SU-DHL-6 (cell line): ENCODE data around the gene IL2RG.
A peak's percentile ranks its signal among the peaks of the same experiment; 100 is the strongest.

Experiments
- H2AFZ ChIP-seq: fragments of 200-600 bp; sonication (generic); 2 replicates; pipeline ENCODE4 v1.6.1; 2014; ENCODE audit warnings: low read depth, mild to moderate bottlenecking, moderate library complexity, mixed read lengths, antibody characterized with exemption, low read length; ENCODE audit not compliant: severe bottlenecking
- H3F3A ChIP-seq: fragments of 200-600 bp; shearing (Covaris generic); 2 replicates; pipeline ENCODE4 v1.6.0; 2016; ENCODE audit warnings: antibody characterized with exemption, mild to moderate bottlenecking; ENCODE audit not compliant: insufficient read depth
- H3K27ac ChIP-seq: fragments of 200-600 bp; sonication (generic); 2 replicates; pipeline ENCODE4 v1.5.1; 2016; ENCODE audit warnings: low read depth, mild to moderate bottlenecking, low read length, moderate library complexity, mixed read lengths
- H3K27me3 ChIP-seq: fragments of 200-600 bp; sonication (generic), shearing (Covaris generic); 2 replicates; pipeline ENCODE4 v1.6.0; 2014; ENCODE audit warnings: mild to moderate bottlenecking, low read length
- H3K36me3 ChIP-seq: fragments of 200-600 bp; sonication (generic); 2 replicates; pipeline ENCODE4 v1.6.1; 2014; ENCODE audit warnings: mild to moderate bottlenecking, low read length, mixed read lengths
- H3K4me2 ChIP-seq: fragments of 300-600, 200-600 bp; shearing (Covaris generic), sonication (generic); 2 replicates; pipeline ENCODE4 v1.6.0; 2014; ENCODE audit warnings: low read length, low read depth, mild to moderate bottlenecking; ENCODE audit not compliant: poor library complexity, severe bottlenecking
- H3K4me3 ChIP-seq: fragments of 200-600 bp; sonication (generic); 2 replicates; pipeline ENCODE4 v1.5.1; 2014; ENCODE audit warnings: antibody characterized with exemption, low read length, mild to moderate bottlenecking, mixed read lengths; ENCODE audit not compliant: insufficient read depth, poor library complexity, severe bottlenecking
- H3K79me2 ChIP-seq: fragments of 200-600 bp; sonication (generic); 2 replicates; pipeline ENCODE4 v1.6.1; 2014; ENCODE audit warnings: mild to moderate bottlenecking, low read length, moderate library complexity; ENCODE audit not compliant: insufficient read depth
- H3K9ac ChIP-seq: fragments of 200-600 bp; sonication (generic); 2 replicates; pipeline ENCODE4 v1.7.0; 2014; ENCODE audit warnings: mild to moderate bottlenecking, low read length
- H3K9me2 ChIP-seq: fragments of 200-600 bp; sonication (generic); replicated peaks from 2 replicates; pipeline ENCODE4 v1.6.1; 2014; ENCODE audit warnings: low read length; ENCODE audit not compliant: insufficient read depth
- H3K9me3 ChIP-seq: fragments of 200-600 bp; sonication (generic); 2 replicates; pipeline ENCODE4 v1.6.1; 2014; ENCODE audit warnings: low read length, mixed read lengths; ENCODE audit not compliant: insufficient read depth
- H4K20me1 ChIP-seq: fragments of 200-600 bp; sonication (generic); 2 replicates; pipeline ENCODE4 v1.6.1; 2014; ENCODE audit warnings: low read depth, mild to moderate bottlenecking, antibody characterized with exemption, low read length, moderate library complexity, mixed read lengths
- EZH2phosphoT487 ChIP-seq: fragments of 200-600 bp; sonication (generic), shearing (Covaris generic); conservative IDR thresholded peaks from 2 replicates; pipeline ENCODE4 v1.6.1; 2018; ENCODE audit warnings: mild to moderate bottlenecking, antibody characterized with exemption, low read length, moderate library complexity, mixed read lengths
- TF ChIP-seq, protein P1 (sequence below): fragments of 200-600 bp; sonication (generic); IDR thresholded peaks from one replicate; pipeline ENCODE4 v1.5.1; 2017; ENCODE audit warnings: antibody characterized with exemption, mild to moderate bottlenecking, low read length, moderate library complexity; ENCODE audit not compliant: insufficient read depth, poor library complexity, severe bottlenecking

IL2RG gene

DNA sequence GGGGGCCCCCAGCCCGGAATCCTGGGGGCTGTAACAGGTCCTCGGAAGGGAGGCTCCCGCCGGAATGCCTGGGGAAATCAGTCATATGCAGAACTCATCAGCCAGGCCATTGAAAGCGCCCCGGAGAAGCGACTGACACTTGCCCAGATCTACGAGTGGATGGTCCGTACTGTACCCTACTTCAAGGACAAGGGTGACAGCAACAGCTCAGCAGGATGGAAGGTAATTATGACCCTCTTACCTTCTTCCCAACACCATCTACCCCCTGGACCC lies 14.7 kb downstream of the IL2RG start:
- no peaks in the 10 kb centered on the region for H4K20me1 ChIP-seq
- H3K4me3 ChIP-seq: peak overlapping the region; percentile 67
- no peak overlapping the region for H2AFZ ChIP-seq
- peak overlapping the region; percentile 82 for H3K4me2 ChIP-seq
- no peaks in the 10 kb centered on the region for H3K36me3 ChIP-seq
- H3K9me3 ChIP-seq: no peaks in the 10 kb centered on the region
- no peaks in the 10 kb centered on the region for H3K9me2 ChIP-seq
- H3K27ac ChIP-seq: no peak overlapping the region
- TF ChIP-seq, protein P1, sequence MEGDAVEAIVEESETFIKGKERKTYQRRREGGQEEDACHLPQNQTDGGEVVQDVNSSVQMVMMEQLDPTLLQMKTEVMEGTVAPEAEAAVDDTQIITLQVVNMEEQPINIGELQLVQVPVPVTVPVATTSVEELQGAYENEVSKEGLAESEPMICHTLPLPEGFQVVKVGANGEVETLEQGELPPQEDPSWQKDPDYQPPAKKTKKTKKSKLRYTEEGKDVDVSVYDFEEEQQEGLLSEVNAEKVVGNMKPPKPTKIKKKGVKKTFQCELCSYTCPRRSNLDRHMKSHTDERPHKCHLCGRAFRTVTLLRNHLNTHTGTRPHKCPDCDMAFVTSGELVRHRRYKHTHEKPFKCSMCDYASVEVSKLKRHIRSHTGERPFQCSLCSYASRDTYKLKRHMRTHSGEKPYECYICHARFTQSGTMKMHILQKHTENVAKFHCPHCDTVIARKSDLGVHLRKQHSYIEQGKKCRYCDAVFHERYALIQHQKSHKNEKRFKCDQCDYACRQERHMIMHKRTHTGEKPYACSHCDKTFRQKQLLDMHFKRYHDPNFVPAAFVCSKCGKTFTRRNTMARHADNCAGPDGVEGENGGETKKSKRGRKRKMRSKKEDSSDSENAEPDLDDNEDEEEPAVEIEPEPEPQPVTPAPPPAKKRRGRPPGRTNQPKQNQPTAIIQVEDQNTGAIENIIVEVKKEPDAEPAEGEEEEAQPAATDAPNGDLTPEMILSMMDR: no peak
- no peak for TF ChIP-seq EZH2phosphoT487
- H3F3A ChIP-seq: no peaks in the 10 kb centered on the region
- H3K27me3 ChIP-seq: no peaks in the 10 kb centered on the region
- no peaks in the 10 kb centered on the region for H3K79me2 ChIP-seq
- peak overlapping the region; percentile 59 for H3K9ac ChIP-seq

GRCh38 chrX:71095981-71096759 lies 15.2 kb downstream of the IL2RG start:
- Histone ChIP-seq H3K9me2 (no peaks in the 10 kb centered on the region), H3K27ac (no peak overlapping the region), H3K79me2 (no peaks in the 10 kb centered on the region), H4K20me1 (no peaks in the 10 kb centered on the region), H3K4me2 (peak overlapping the region; percentile 82), H3K27me3 (no peaks in the 10 kb centered on the region), H3K4me3 (peak overlapping the region; percentile 67), H3K9me3 (no peaks in the 10 kb centered on the region), H3K9ac (peak overlapping the region; percentile 59), H3K36me3 (no peaks in the 10 kb centered on the region), H2AFZ (peak overlapping the region; percentile 65), H3F3A (no peaks in the 10 kb centered on the region)
- TF ChIP-seq EZH2phosphoT487: no peak
- TF ChIP-seq, protein P1: no peak

DNA sequence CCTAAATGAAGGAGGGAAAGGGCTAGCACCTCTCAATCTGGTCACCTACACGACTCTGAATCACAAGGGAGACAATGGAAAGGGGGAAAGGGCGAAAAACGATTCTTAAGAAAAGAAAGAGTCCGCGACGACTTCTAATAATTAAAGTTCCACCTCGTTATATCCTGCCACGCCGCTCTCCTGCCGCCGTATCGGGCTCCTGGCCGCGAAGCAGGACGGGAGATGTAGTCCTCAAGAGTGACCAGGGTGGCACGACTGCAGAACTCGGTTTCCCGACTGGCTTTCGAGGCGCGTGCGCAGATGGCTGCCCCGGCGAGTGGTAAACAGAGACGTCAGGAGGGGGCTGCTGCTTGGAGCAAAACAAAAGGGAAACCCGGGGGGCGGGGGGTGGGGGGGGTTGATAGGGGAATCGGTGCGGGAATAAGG lies 15.8 kb downstream of the IL2RG start, which contains the start of gene FOXO4:
Gene FOXO4 (plus strand): TSS at position 297 of the 426 bp plus-strand sequence. CDS start 678 bp downstream, outside the sequence.
- no peaks in the 10 kb centered on the region for H3F3A ChIP-seq
- H3K9me2 ChIP-seq: no peaks in the 10 kb centered on the region
- no peaks in the 10 kb centered on the region for H3K36me3 ChIP-seq
- TF ChIP-seq, protein P1: no peak
- no peak for TF ChIP-seq EZH2phosphoT487
- H4K20me1 ChIP-seq: no peaks in the 10 kb centered on the region
- H3K9ac ChIP-seq: peak within 1 kb of the TSS; percentile 59
- no peak within 1 kb of the TSS for H3K27ac ChIP-seq
- H3K79me2 ChIP-seq: no peaks in the 10 kb centered on the region
- H3K9me3 ChIP-seq: no peaks in the 10 kb centered on the region
- H2AFZ ChIP-seq: peak within 1 kb of the TSS; percentile 65
- peak within 1 kb of the TSS; percentile 82 for H3K4me2 ChIP-seq
- no peaks in the 10 kb centered on the region for H3K27me3 ChIP-seq
- peak within 1 kb of the TSS; percentile 67 for H3K4me3 ChIP-seq
